ENCODE data around the gene ACTN1.

DNA sequence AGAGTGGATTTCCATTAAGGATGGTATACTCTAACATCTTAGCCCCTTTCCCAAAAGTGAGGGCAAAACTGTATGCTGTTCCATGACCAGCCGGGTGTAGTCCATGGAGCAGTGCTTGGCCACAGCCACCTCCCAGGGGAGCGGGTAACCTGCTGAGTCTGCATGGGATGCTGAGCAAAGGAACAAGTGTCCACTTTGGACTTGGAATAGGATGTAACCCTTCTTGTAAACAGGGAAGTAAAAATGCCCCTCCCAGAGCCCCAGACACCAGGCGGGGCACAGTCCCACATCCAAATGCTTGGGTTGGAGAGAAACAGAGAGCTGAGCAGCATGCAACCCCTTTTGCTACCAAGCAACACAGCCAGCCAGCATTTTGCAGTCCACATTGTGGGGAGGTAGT lies 65.6 kb downstream of the ACTN1 start:
- TF ChIP-seq, protein P1, sequence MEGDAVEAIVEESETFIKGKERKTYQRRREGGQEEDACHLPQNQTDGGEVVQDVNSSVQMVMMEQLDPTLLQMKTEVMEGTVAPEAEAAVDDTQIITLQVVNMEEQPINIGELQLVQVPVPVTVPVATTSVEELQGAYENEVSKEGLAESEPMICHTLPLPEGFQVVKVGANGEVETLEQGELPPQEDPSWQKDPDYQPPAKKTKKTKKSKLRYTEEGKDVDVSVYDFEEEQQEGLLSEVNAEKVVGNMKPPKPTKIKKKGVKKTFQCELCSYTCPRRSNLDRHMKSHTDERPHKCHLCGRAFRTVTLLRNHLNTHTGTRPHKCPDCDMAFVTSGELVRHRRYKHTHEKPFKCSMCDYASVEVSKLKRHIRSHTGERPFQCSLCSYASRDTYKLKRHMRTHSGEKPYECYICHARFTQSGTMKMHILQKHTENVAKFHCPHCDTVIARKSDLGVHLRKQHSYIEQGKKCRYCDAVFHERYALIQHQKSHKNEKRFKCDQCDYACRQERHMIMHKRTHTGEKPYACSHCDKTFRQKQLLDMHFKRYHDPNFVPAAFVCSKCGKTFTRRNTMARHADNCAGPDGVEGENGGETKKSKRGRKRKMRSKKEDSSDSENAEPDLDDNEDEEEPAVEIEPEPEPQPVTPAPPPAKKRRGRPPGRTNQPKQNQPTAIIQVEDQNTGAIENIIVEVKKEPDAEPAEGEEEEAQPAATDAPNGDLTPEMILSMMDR (IDR thresholded peaks at IDR 0.05): no peak
- TF ChIP-seq POLR2AphosphoS5 (IDR thresholded peaks at IDR 0.05; ENCODE audit: low read depth, low read length) (no peak), SIN3A (IDR thresholded peaks at IDR 0.05; ENCODE audit: borderline replicate concordance, insufficient read depth, low read depth, low read length) (no peak), TCF7L2 (IDR thresholded peaks at IDR 0.05; ENCODE audit: low read depth, low read length) (no peak)
- TF ChIP-seq, protein P2, sequence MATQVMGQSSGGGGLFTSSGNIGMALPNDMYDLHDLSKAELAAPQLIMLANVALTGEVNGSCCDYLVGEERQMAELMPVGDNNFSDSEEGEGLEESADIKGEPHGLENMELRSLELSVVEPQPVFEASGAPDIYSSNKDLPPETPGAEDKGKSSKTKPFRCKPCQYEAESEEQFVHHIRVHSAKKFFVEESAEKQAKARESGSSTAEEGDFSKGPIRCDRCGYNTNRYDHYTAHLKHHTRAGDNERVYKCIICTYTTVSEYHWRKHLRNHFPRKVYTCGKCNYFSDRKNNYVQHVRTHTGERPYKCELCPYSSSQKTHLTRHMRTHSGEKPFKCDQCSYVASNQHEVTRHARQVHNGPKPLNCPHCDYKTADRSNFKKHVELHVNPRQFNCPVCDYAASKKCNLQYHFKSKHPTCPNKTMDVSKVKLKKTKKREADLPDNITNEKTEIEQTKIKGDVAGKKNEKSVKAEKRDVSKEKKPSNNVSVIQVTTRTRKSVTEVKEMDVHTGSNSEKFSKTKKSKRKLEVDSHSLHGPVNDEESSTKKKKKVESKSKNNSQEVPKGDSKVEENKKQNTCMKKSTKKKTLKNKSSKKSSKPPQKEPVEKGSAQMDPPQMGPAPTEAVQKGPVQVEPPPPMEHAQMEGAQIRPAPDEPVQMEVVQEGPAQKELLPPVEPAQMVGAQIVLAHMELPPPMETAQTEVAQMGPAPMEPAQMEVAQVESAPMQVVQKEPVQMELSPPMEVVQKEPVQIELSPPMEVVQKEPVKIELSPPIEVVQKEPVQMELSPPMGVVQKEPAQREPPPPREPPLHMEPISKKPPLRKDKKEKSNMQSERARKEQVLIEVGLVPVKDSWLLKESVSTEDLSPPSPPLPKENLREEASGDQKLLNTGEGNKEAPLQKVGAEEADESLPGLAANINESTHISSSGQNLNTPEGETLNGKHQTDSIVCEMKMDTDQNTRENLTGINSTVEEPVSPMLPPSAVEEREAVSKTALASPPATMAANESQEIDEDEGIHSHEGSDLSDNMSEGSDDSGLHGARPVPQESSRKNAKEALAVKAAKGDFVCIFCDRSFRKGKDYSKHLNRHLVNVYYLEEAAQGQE (IDR thresholded peaks at IDR 0.05; ENCODE audit: insufficient read depth in 1 of 2, low read depth in 2 of 2, low read length in 1 of 2): no peak
